Mononuclear cell (primary cell): ENCODE measurements around the gene MRPS14. TPM values are rescaled to one million over a fixed set of nuclear protein-coding genes. Genes with fewer than 3 reads are reported as not detected.
A peak's percentile ranks its signal among the peaks of the same experiment; 100 is the strongest.
"Not testable (repeated sequence)": the region's sequence is repeated elsewhere in the genome, so short reads cannot be mapped to it uniquely, and the experiment has no call there.

Experiments
- H3K27me3 ChIP-seq: 2 replicates; pipeline ENCODE4 v1.6.0; 2011; ENCODE audit warnings: low read length, control low read depth; ENCODE audit not compliant: insufficient read depth
- H3K4me1 ChIP-seq: 2 replicates; pipeline ENCODE4 v1.5.1; 2011; ENCODE audit warnings: mild to moderate bottlenecking, low read length, control low read depth; ENCODE audit not compliant: insufficient read depth
- H3K4me3 ChIP-seq: 2 replicates; pipeline ENCODE4 v1.5.1; 2011; ENCODE audit warnings: mild to moderate bottlenecking, low read length, moderate library complexity
- H3K9me3 ChIP-seq: 2 replicates; pipeline ENCODE4 v1.5.1; 2011; ENCODE audit warnings: low read depth, mild to moderate bottlenecking, control low read depth, low read length
- total RNA-seq: library from RNA; depleted of rRNA; stranded (reverse); fragments of >200 nt; gene quantifications from one replicate; pipeline ENCODE4 v1.2.3, GENCODE V29; 2012

Gene MRPS14
- total RNA-seq, 1 donor, result 10.0 TPM

- Histone ChIP-seq H3K9me3 (no peaks in the 10 kb centered on the region), H3K27me3 (no peaks in the 10 kb centered on the region), H3K4me3 (no peak overlapping the region), H3K4me1 (no peaks in the 10 kb centered on the region)
Observed at GRCh38 chr1:175040324-175040879, 17.2 kb upstream of the MRPS14 start.

DNA sequence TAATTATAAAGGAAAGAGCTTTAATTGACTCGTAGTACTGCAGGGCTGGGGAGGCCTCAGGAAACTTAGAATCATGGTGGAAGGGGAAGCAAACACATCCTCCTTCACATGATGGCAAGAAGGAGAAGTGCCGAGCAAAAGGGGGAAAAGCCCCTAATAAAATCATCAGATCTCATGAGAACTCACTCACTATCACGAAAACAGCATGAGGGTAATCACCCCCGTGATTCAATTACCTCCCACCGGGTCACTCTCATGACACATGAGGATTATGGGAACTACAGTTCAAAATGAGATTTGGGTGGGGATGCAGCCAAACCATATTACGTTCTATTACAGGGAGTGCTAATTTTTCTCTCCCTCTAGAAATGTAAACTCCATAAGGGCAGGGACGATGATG lies 14.2 kb upstream of the MRPS14 start:
- H3K4me1 ChIP-seq, result no peaks in the 10 kb centered on the region
- H3K27me3 ChIP-seq, result no peaks in the 10 kb centered on the region
- no peak overlapping the region for H3K4me3 ChIP-seq
- no peaks in the 10 kb centered on the region for H3K9me3 ChIP-seq

DNA sequence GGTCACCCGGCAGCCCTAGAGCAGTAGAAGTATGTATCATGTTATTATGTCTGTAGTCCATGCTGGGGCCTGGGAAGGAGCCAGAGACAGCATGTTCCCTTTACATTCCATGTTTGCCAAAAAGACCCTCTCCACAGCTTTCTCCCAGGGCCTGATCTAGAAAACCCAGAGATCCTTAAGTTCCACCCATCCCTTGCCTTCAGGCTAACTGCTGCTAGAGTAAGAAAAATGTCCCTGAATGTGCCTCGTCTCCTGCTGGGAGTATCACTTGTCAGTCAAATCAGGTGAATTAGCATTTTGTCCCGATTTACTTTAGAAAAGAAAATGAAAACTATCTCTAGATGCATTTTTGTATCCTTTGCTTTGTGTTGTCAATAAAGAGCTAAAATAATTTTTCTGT lies 13.3 kb upstream of the MRPS14 start:
- no peaks in the 10 kb centered on the region for H3K27me3 ChIP-seq
- no peaks in the 10 kb centered on the region for H3K9me3 ChIP-seq
- no peaks in the 10 kb centered on the region for H3K4me1 ChIP-seq

GRCh38 chr1:175035865-175036264 lies 12.6 kb upstream of the MRPS14 start:
- Histone ChIP-seq H3K4me1 (no peaks in the 10 kb centered on the region), H3K4me3 (no peak overlapping the region), H3K27me3 (no peaks in the 10 kb centered on the region), H3K9me3 (no peaks in the 10 kb centered on the region)

More for the DNA sequence above, 13.3 kb upstream of the MRPS14 start:
- H3K4me3 ChIP-seq, result no peak overlapping the region

DNA sequence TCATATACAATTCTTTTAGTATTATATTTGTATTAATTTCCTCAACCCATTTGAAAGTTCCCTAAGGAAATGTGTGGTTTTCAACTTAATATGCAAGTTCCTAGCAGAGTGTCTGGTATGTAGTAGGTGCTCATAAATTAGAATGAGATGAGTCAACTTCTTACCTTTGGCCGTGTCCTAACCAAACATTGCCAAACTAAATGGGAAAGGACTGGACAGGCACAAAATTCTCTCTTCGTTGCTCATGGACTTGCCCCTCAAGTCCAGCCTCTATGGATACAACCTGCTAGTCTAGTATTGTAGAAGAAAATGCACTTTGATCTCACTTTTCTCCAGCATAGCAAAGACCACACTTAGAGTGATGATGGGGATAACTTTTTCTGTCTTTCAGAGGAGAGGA lies 11.6 kb upstream of the MRPS14 start:
- H3K4me1 ChIP-seq, result peaks cover 3% of the 10 kb centered on the region
- H3K4me3 ChIP-seq, result no peak overlapping the region
- H3K27me3 ChIP-seq, result no peaks in the 10 kb centered on the region
- H3K9me3 ChIP-seq, result no peaks in the 10 kb centered on the region

DNA sequence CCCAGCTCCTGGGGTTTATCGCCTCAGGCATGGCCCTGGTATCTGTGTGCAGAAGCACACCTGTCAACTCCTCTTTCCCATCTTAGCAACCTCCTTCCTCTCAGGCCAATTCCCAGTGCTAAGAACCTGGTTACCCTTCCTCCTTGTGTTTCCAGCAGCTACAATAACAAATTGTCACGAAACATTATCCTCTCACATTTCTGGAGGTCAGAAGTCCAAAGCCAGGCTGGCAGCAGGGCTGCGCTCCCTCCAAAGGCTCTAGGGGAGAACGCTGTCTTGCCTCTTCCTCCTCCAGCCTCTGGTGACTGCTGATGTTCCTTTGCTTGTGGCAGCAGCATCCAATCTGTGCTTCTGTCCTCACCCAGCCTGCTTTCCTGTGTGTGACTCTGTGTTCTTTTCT lies 10.7 kb upstream of the MRPS14 start:
- Histone ChIP-seq H3K27me3 (no peaks in the 10 kb centered on the region), H3K4me1 (peaks cover 10% of the 10 kb centered on the region), H3K9me3 (no peaks in the 10 kb centered on the region), H3K4me3 (no peak overlapping the region)

GRCh38 chr1:175024773-175025172 lies 1.5 kb upstream of the MRPS14 start:
- Histone ChIP-seq H3K4me1 (peaks cover 22% of the 10 kb centered on the region), H3K9me3 (no peaks in the 10 kb centered on the region), H3K4me3 (no peak overlapping the region), H3K27me3 (no peaks in the 10 kb centered on the region)

DNA sequence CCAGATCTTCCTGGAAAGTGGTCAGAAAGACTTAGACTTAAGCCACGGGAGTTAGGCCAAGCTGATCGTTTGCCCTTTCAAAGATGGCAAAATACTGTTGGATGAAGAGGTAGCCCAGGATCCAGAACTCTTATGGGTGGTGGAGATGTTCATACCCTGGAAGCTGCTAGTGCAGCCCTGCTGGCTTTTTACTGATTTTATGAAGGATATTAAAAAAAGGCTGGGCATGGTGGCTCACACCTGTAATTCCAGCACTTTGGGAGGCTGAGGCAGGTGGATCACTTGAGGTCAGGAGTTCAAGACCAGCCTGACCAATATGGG lies 657 bp upstream of the MRPS14 start:
- H3K27me3 ChIP-seq, H3K9me3 ChIP-seq: not testable (repeated sequence)
- peak overlapping the region; percentile 95 for H3K4me3 ChIP-seq
- peaks cover 21% of the 10 kb centered on the region for H3K4me1 ChIP-seq

GRCh38 chr1:175019524-175019923 lies 3.7 kb downstream of the MRPS14 start:
- Histone ChIP-seq H3K9me3 (no peaks in the 10 kb centered on the region), H3K27me3 (no peaks in the 10 kb centered on the region), H3K4me1 (peaks cover 21% of the 10 kb centered on the region), H3K4me3 (no peak overlapping the region)

DNA sequence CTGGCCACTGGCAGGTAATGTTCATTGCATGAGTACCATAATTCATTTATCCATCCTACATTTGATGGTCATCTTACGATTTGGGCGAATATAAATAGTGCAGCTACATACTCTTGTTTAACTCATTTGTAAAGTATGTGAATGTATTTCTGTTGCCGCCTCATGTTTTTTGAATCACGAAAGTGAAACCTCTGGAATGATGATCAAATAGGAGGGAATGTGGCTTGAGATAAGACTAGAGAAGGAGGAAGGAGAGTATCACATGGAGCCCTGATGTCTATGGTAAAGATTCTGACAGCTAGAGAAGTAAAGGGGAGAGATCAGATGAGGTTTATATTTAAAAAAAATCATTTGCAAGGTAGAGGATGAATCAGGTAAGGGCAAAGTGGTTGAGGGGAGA lies 8.0 kb downstream of the MRPS14 start:
- Histone ChIP-seq H3K4me3 (no peak overlapping the region), H3K4me1 (peaks cover 6% of the 10 kb centered on the region), H3K27me3 (no peaks in the 10 kb centered on the region), H3K9me3 (no peaks in the 10 kb centered on the region)

DNA sequence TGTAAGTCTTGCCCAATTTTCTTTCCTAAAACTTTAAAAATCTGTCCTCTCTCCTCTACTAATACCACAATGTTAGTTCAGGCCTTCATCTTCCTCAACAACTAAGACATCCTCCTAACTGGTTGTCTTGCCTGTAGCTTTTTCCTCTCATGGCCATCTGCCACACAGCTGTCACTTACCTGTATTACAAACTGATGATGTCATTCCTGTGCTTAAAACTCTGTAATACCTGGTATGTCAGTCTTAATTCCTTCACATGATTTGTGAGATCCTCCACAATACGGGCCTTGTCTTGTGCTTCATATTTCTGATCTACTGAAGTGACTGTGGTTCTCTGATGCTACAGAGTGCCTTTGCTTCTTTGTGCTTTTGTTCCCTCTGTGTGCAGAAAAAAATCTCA lies 9.8 kb downstream of the MRPS14 start:
- Histone ChIP-seq H3K4me3 (no peak overlapping the region), H3K9me3 (no peaks in the 10 kb centered on the region)

DNA sequence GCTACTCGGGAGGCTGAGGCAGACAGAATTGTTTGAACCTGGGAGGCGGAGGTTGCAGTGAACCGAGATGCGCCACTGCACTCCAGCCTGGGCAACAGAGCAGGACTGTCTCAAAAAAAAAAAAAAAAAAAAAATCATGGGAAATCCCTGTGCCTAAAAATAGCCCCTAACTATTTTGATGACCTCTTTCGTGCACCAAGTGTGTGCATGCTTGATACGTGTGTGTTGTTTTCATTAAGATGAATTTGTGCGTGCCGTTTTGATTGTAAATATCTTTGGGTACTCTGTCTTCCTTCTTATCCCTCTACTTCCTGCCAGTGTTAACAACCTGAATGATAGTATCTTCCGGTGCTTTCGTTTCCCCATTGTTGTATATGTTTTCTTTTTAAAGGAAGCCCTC lies 13.7 kb downstream of the MRPS14 start:
- H3K9me3 ChIP-seq, result no peaks in the 10 kb centered on the region
- H3K27me3 ChIP-seq, result no peaks in the 10 kb centered on the region
- H3K4me1 ChIP-seq, result no peaks in the 10 kb centered on the region
- H3K4me3 ChIP-seq, result no peak overlapping the region

More for the DNA sequence above, 9.8 kb downstream of the MRPS14 start:
- Histone ChIP-seq H3K27me3 (no peaks in the 10 kb centered on the region), H3K4me1 (no peaks in the 10 kb centered on the region)

DNA sequence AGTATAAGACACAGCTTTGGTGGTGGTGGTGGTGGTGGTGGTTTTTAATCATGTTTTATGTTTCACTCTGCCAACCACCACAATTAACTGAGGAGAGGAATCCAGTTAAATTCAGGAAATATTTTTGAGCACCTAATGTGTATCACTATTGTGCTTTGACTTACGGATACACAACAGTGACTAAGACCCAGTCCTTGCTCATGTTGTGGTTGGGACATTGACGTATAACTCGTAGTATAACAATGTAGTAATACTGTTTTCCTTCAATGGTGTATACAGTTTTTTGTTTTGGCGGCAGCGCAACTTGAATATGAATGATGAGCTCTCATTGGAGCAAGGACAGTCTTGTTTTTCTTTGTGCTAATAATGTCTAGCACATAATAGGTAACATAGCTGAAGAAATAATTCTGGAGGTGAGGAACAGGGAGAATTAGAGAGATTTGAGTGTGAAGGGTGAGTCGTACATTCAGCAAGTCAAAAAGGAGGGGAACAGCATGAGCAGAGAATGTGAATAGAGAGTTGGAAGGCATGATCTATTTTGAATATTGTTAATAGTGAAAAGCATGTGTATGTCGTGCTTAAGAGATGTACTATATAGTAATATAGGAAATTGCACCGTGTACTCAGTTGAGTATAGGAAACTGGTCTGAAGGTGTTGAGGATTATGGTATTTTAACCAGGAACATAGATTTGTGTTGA lies 18.0 kb downstream of the MRPS14 start:
- peaks cover 19% of the 10 kb centered on the region for H3K4me1 ChIP-seq
- H3K4me3 ChIP-seq, result no peak overlapping the region
- no peaks in the 10 kb centered on the region for H3K9me3 ChIP-seq
- H3K27me3 ChIP-seq, result no peaks in the 10 kb centered on the region

GRCh38 chr1:175003521-175003920 lies 19.7 kb downstream of the MRPS14 start:
- Histone ChIP-seq H3K4me1 (peaks cover 23% of the 10 kb centered on the region), H3K9me3 (no peaks in the 10 kb centered on the region), H3K27me3 (no peaks in the 10 kb centered on the region), H3K4me3 (no peak overlapping the region)

DNA sequence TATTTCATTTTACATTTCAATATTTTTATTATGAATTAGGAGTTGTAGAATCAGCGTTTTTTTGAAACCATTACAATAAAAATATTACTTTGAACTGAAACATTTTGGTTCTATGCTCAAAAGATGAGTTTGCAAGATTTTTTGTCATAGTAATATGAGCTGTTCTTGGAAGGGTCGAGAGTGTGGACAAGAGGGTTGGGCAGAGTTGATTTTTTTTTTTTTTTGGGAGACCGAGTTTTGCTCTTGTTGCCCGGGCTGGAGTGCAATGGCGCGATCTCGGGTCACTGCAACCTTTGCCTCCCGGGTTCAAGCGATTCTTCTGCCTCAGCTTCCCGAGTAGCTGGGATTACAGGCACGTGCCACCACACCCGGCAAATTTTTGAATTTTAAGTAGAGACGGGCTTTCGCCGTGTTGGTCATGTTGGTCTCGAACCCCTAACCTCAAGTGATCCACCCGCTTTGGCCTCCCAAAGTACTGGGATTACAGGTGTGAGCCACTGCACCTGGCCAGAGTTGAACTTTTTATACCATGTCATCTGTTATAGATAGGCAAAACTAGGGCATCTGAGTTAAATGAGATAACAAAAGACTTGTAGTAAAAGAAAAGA lies 20.2 kb downstream of the MRPS14 start:
- Histone ChIP-seq H3K9me3 (no peaks in the 10 kb centered on the region), H3K27me3 (no peaks in the 10 kb centered on the region), H3K4me3 (no peak overlapping the region), H3K4me1 (peaks cover 28% of the 10 kb centered on the region)

GRCh38 chr1:175000697-175001187 lies 22.5 kb downstream of the MRPS14 start:
- H3K4me3 ChIP-seq, result peak overlapping the region; percentile 73
- H3K4me1 ChIP-seq, result peaks cover 30% of the 10 kb centered on the region
- H3K9me3 ChIP-seq, result no peaks in the 10 kb centered on the region
- H3K27me3 ChIP-seq, result no peaks in the 10 kb centered on the region
